Endothelial cell of umbilical vein (primary cell): ENCODE data around the gene NBEA. TPM values are rescaled to one million over a fixed set of nuclear protein-coding genes. Genes with fewer than 3 reads are reported as not detected.

Experiments used
- BruUV-seq: library from RNA; stranded (reverse); fragments of 400-500 nt; replicated peaks from 2 replicates; lab custom pipeline; 2021; lab: Mats Ljungman, UMichigan
- CTCF ChIA-PET: fragments of 300-600, 350-600 bp; sonication (Branson Sonifier 250); formaldehyde crosslinking; loops from one replicate; lab custom pipeline; 2021; ENCODE audit warnings: antibody characterized with exemption, inconsistent platforms; lab: Charles Lee
- POLR2A ChIA-PET: fragments of 300-600, 350-600 bp; sonication (Branson Sonifier 250); formaldehyde crosslinking; loops from one replicate; lab custom pipeline; 2021; ENCODE audit warnings: antibody characterized with exemption, inconsistent platforms; lab: Charles Lee
- DNase-seq: peaks from one replicate; pipeline ENCODE4 v3.0.0-alpha.2; 2011; ENCODE audit warnings: low read depth, low spot score
- FAIRE-seq: peaks from 2 replicates; lab custom pipeline; 2011; peaks lifted over from hg19 to GRCh38; lab: Jason Lieb, UNC
- H2AFZ ChIP-seq: 2 replicates; pipeline ENCODE4 v1.6.0; 2012; ENCODE audit warnings: low read depth, low read length, control low read depth, inconsistent platforms
- H3K27ac ChIP-seq: 2 replicates; pipeline ENCODE4 v1.5.1; 2011; ENCODE audit warnings: low read depth, mild to moderate bottlenecking, control low read depth, low read length, moderate library complexity; ENCODE audit not compliant: insufficient read depth
- H3K27me3 ChIP-seq, 2 experiments: 2 replicates each; pipeline versions ENCODE4 v1.6.0 to v1.6.1; 2011; ENCODE audit warnings: low read length in 2 of 2, mixed read lengths in 1 of 2; ENCODE audit not compliant: control insufficient read depth in 2 of 2, insufficient read depth in 2 of 2
- H3K36me3 ChIP-seq, 2 experiments: 2 replicates in 1 of 2; 3 replicates in 1 of 2; pipeline ENCODE4 v1.5.1; 2011; ENCODE audit warnings: low read length in 2 of 2, mild to moderate bottlenecking in 1 of 2, moderate library complexity in 1 of 2; ENCODE audit not compliant: control insufficient read depth in 2 of 2, insufficient read depth in 2 of 2; ENCODE audit errors: extremely low read depth in 1 of 2
- H3K4me1 ChIP-seq: 3 replicates; pipeline ENCODE4 v1.5.1; 2011; ENCODE audit warnings: mild to moderate bottlenecking, low read length; ENCODE audit not compliant: control insufficient read depth, insufficient read depth; ENCODE audit errors: extremely low read depth
- H3K4me2 ChIP-seq: 2 replicates; pipeline ENCODE4 v1.6.1; 2011; ENCODE audit warnings: low read length, control low read depth, mixed read lengths; ENCODE audit not compliant: insufficient read depth
- H3K4me3 ChIP-seq, 3 experiments: fragments of 200-600 bp in 1 of 3; sonication (generic), shearing (Covaris generic) in 1 of 3; replicated peaks in 1 of 3; 2 replicates each; pipeline ENCODE4 v1.5.1; 2011 to 2016; ENCODE audit warnings: control low read depth in 3 of 3, low read length in 3 of 3, mild to moderate bottlenecking in 2 of 3, inconsistent platforms in 1 of 3, low read depth in 1 of 3, moderate library complexity in 1 of 3; ENCODE audit not compliant: insufficient read depth in 1 of 3
- H3K79me2 ChIP-seq: 2 replicates; pipeline ENCODE4 v1.6.0; 2012; ENCODE audit warnings: low read length, inconsistent platforms; ENCODE audit not compliant: control insufficient read depth, insufficient read depth
- H3K9ac ChIP-seq: replicated peaks from 2 replicates; pipeline ENCODE3; 2011; ENCODE audit warnings: low read length, control low read depth; ENCODE audit not compliant: insufficient read depth; ENCODE audit errors: extremely low read depth
- H3K9me1 ChIP-seq: replicated peaks from 3 replicates; pipeline ENCODE4 v1.6.0; 2011; ENCODE audit warnings: mild to moderate bottlenecking, low read length; ENCODE audit not compliant: control insufficient read depth, insufficient read depth; ENCODE audit errors: extremely low read depth
- H3K9me3 ChIP-seq: replicated peaks from 2 replicates; pipeline ENCODE4 v1.5.1; 2012; ENCODE audit warnings: low read length, inconsistent platforms; ENCODE audit not compliant: control insufficient read depth, insufficient read depth
- H4K20me1 ChIP-seq: replicated peaks from 2 replicates; pipeline ENCODE3; 2011; ENCODE audit warnings: mild to moderate bottlenecking, low read length; ENCODE audit not compliant: control insufficient read depth, insufficient read depth; ENCODE audit errors: extremely low read depth
- POLR2AphosphoS5 ChIP-seq: IDR thresholded peaks from 2 replicates; pipeline ENCODE4 v1.6.1; 2012; ENCODE audit warnings: low read depth, mild to moderate bottlenecking, control low read depth, low read length, moderate library complexity; ENCODE audit not compliant: insufficient read depth
- dilution Hi-C: fragments of 300-500 bp; cut with MboI; formaldehyde crosslinking; loops from one replicate; pipeline ENCODE4 v1.15.0; 2019; ENCODE audit warnings: low sequenced_read_pairs; ENCODE audit not compliant: extremely low pct_ligation_motif_present
- intact Hi-C: fragments of 100-400 bp; cut with micrococcal nuclease; formaldehyde crosslinking; loops from one replicate; pipeline ENCODE4 v1.10.0; 2022
- polyA plus RNA-seq, 4 experiments: library from polyadenylated mRNA; depleted of rRNA in 3 of 4; stranded (reverse) in 3 of 4; unstranded in 1 of 4; fragments of >200 nt; gene quantifications; 2 replicates each; pipeline versions ENCODE4 v1.2.1 to v1.2.3, GENCODE V29; 2011 to 2012; ENCODE audit warnings: missing spikeins in 1 of 4
- total RNA-seq: library from RNA; stranded (reverse); gene quantifications from 2 replicates; pipeline ENCODE4 v1.2.3, GENCODE V29; 2021
- TF ChIP-seq, protein P1 (sequence below), 2 donors: IDR thresholded peaks; 1 replicate in 1 of 2; 2 replicates in 1 of 2; pipeline ENCODE4 v1.5.1; 2011; ENCODE audit warnings: low read length in 2 of 2, mild to moderate bottlenecking in 2 of 2, moderate library complexity in 2 of 2, control low read depth in 1 of 2, inconsistent platforms in 1 of 2, low read depth in 1 of 2; ENCODE audit not compliant: insufficient read depth in 1 of 2; ENCODE audit errors: extremely low read depth in 1 of 2
- TF ChIP-seq, protein P2 (sequence below): IDR thresholded peaks from 2 replicates; pipeline ENCODE4 v1.6.1; 2011; ENCODE audit not compliant: insufficient read depth, insufficient read length

The NBEA gene
- total and polyA plus RNA-seq, 2 donors (not counting 3 experiments of a cell fraction or from before 2014, with no cell fraction given) = 3.0 to 4.8 TPM

DNA sequence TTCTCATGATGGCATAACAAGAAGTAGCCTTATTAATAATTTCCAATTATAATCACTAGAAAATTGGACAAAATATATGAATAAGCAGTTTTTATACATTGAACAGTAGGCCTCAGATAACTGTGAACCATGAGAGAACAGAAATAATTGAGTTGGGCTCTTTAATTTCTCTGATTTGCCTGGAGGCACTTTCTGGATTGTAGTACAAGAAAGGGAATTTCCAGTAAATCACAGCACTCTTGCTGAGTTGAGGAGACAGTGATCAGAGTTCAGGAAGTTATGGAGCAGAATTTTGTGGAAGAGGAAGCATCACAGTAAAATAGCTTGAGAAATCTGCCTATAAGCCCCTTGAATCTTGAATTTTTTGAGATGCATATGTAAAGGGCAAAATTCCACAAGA is 318.2 kb downstream of the NBEA start:
- H3K79me2 ChIP-seq = no peaks in the 10 kb centered on the region
- no peaks in the 10 kb centered on the region for H3K9me3 ChIP-seq
- no peak overlapping the region for H3K4me3 ChIP-seq
- no peaks in the 10 kb centered on the region for H3K4me1 ChIP-seq
- no peaks in the 10 kb centered on the region for H3K27me3 ChIP-seq
- no peak for FAIRE-seq
- H3K27ac ChIP-seq = no peak overlapping the region
- no peak overlapping the region for H2AFZ ChIP-seq
- H3K9me1 ChIP-seq = no peaks in the 10 kb centered on the region
- no TSS peak for BruUV-seq
- POLR2A ChIA-PET = no interaction called here
- dilution Hi-C loops = no loop called here
- H3K9ac ChIP-seq = no peak overlapping the region
- DNase-seq = no peak
- no peaks in the 10 kb centered on the region for H3K36me3 ChIP-seq
- no peak for TF ChIP-seq POLR2AphosphoS5
- TF ChIP-seq, protein P1, sequence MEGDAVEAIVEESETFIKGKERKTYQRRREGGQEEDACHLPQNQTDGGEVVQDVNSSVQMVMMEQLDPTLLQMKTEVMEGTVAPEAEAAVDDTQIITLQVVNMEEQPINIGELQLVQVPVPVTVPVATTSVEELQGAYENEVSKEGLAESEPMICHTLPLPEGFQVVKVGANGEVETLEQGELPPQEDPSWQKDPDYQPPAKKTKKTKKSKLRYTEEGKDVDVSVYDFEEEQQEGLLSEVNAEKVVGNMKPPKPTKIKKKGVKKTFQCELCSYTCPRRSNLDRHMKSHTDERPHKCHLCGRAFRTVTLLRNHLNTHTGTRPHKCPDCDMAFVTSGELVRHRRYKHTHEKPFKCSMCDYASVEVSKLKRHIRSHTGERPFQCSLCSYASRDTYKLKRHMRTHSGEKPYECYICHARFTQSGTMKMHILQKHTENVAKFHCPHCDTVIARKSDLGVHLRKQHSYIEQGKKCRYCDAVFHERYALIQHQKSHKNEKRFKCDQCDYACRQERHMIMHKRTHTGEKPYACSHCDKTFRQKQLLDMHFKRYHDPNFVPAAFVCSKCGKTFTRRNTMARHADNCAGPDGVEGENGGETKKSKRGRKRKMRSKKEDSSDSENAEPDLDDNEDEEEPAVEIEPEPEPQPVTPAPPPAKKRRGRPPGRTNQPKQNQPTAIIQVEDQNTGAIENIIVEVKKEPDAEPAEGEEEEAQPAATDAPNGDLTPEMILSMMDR (IDR thresholded peaks at IDR 0.05; ENCODE audit: extremely low read depth in 1 of 2, insufficient read depth in 1 of 2, low read depth in 1 of 2, low read length in 2 of 2) = no peak
- intact Hi-C loops = no loop called here
- H4K20me1 ChIP-seq = no peaks in the 10 kb centered on the region
- CTCF ChIA-PET = no interaction called here
- no peak overlapping the region for H3K4me2 ChIP-seq

DNA sequence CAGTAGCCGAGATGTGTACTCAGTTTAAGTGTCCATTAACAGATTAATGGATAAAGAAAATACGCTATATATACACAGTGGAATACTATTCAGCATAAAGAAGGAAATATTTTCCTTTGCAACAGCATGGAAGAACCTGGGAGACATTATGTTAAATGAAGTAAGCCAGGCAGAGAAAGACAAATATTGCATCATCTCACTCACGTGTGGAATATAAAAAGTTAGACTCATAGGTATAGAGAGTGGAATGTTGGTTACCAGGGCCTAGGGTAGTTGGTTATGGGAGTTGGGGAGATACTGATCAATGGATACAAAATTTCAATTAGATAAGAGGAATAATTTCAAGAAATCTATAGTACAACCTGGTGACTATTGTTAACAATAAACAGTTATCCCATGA is 324.3 kb downstream of the NBEA start:
- Histone ChIP-seq H3K4me1 (no peaks in the 10 kb centered on the region), H3K27ac (no peak overlapping the region), H3K79me2 (no peaks in the 10 kb centered on the region), H3K9ac (no peak overlapping the region), H2AFZ (no peak overlapping the region), H4K20me1 (no peaks in the 10 kb centered on the region), H3K9me1 (no peaks in the 10 kb centered on the region), H3K4me2 (no peak overlapping the region), H3K9me3 (no peaks in the 10 kb centered on the region), H3K36me3 (no peaks in the 10 kb centered on the region), H3K4me3 (no peak overlapping the region), H3K27me3 (no peaks in the 10 kb centered on the region)
- no peak for FAIRE-seq
- ChIA-PET POLR2A (no interaction called here), CTCF (no interaction called here)
- TF ChIP-seq POLR2AphosphoS5 = no peak
- TF ChIP-seq, protein P2, sequence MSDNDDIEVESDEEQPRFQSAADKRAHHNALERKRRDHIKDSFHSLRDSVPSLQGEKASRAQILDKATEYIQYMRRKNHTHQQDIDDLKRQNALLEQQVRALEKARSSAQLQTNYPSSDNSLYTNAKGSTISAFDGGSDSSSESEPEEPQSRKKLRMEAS = no peak
- no TSS peak for BruUV-seq
- dilution Hi-C loops = no loop called here
- intact Hi-C loops = no loop called here
- no peak for DNase-seq
